ENCODE results near the gene COL6A2.
"Not testable (repeated sequence)": the region's sequence is repeated elsewhere in the genome, so short reads cannot be mapped to it uniquely, and the experiment has no call there.

COL6A2 gene

GRCh38 chr21:46079352-46080170, 18.4 kb upstream of the COL6A2 start:
- DNase-seq (ENCODE audit: low read depth): peak; percentile 69

DNA sequence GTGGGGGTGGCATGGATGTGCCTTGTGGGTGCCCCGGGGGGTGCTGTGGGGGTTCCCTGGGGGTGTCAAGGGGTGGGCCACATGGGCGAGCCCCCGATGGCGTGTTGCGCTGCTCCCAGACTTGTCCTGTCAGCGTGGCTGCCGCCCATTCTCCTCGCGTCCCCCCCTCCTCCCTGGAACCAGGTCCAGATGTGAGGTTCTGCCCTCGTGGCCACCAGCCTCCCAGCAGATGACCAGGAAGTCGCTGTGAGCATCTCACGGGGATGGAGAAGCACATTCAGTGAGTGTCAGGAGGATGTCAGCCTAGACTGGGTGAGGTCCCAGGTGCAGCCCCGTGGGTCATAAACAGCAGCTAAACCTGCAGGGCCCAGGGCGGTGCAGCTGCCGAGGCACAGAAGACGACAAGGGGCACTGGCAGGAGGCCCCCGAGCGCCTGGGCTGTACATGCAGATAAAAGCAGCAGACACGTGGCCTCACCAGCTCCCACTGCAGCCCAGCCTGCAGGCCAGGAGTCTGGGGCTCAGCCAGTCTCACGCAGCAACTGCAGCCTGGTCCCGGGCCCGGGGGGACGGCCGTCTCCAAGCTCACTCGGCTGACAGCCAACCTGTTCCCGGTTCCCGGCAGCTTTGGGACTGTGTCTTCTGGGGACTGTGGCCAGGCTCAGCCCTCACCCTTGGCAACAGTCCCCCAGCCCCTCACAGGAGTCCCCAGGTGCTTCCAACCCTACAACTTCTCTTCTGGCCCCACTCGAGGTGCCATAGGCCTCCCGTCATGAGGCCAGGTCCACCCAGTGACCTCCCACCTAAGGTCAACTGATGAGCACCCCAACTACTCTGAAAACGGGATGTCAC, 17.5 kb upstream of the COL6A2 start:
- no peak for DNase-seq (ENCODE audit: low read depth)

- no peak for DNase-seq (ENCODE audit: low read depth)
Measured at GRCh38 chr21:46081022-46081861, 16.7 kb upstream of the COL6A2 start.

DNA sequence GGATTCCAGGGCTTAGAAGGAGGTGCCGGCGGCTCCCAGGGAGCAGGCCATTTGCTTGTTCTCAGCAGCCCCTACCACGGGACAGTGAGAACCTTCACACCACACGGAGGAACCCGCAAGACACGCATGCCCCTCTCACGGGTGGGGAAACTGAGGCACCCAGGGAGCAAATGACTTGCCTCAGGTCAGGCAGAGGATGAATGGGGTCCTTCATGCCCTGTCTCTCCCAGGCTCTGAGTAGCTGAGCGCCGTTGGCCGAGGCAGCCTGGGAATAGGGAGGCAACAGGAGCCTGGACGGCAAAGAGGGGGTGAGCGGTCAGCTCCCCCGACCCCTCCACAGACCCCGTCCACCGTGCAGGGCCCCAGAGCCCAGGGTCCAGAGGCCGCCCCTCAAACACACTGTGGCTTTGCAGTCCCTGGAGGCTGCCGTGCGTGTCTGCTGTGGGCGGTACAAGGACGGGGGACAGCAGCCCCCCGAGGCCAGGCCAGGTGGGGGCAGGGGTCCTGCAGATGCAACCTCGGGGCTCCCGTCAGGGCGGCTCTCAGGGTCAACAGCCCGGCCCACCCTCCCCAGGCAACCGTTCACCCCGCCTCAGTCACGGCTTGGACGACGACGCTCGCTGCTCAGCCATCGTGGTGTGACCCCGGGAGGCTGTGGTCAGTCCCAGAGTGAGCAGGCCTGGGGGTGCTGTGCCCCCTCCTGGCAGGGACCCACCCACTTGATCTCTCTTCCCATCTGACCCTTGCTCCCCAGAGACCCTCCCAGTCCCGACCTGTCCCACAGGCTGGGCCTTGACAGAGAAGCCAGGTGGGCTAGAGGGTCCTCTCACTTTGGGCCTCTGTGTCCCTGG, 15.8 kb upstream of the COL6A2 start:
- DNase-seq (ENCODE audit: low read depth): no peak

- no peak for DNase-seq (ENCODE audit: low read depth)
Measured at GRCh38 chr21:46082713-46082962, 15.3 kb upstream of the COL6A2 start.

DNA sequence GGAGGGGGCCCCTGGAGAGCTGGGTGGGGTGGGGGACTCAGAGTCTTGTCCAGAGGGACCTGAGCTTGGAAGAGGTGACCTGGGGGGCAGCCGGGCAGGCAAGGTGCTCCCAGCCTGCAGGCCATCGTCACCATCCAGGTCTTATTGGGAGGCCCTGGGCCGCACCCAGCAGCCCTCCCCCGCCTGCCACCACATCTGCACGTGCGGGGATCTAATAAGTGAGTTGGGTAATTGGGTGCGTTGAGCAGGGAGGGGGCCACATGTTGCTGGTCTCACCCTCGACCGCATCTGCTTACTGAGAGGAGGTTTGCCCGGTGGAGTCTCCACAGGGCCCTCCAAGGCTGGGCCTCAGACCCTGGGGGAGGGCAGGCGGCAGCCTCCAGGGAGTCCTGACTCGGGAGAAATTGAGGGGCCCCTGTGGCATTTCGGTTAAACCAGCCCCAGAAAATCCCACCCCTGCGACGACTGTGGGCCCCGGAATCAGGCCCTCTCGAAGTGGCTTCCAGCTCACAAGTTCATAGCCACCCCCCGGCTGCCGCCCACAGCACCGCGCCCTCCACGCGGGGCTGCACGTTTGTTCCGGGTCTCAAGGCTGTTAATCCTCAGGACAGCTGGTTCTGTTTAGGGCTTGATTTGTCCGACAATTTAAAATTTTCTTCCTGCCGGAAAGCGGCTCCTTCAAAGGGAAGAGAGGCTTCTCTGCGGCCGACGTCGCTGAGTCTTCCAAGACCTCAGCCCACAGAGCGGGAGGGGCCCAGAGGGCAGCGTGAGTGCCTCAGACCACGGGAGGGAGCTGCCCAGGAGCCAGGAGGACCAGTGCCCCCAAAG, 14.7 kb upstream of the COL6A2 start:
- no peak for DNase-seq (ENCODE audit: low read depth)

DNA sequence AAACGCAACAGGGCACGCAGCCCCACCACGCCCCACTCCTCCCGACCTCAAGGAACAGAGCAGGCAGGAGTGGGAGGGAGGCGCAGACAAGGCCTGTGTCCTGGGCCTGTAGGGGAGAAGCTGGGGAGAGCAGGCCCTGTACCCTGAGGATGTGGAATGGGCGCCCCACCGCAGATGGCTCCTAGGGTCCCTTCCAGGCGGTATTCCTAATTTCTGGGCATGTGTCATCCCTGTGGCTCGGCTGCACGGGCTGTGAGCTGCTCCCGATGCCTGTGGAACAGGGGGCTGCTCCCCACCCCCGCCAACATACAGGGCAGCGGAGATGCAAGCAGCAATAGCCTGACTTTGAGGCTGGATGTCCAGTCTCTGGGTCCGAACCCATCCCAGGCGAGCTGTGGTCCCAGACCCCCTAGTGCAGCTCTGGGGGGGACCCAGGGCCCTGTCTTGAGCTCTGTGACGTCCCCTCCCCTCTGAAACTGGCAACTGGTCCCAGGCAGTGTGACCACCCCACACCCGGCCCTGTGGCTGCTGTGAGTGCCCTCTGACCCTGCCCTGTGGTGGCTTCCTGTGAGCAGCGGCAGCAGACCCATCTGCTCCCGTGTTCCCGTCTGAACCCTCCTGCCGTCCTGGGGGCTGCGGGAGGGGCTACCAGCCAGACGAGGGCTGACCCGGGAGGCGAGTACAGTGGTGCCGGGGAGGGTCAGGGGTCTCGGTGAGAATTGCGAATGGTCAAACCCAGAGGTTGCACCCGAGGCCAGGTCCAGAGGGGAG, 13.9 kb upstream of the COL6A2 start:
- no peak for DNase-seq (ENCODE audit: low read depth)

DNA sequence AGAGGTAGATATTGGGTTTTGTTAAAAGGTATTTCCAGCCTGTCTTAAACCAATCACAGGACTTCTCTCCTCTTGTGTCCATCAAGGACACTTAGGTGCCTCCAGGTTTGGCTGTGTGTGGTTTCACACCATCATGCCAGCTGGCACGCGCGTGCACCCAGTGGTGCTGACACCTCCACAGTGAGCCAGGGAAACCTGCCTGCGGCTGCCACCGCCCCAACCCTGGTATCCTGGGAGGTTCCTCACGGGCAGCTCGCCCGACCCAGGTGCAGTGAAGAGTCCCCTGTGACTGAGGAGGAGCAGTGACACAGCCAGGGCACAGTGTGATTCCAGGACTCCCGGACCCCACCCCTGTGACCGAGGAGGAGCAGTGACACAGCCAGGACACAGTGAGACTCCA, 13.2 kb upstream of the COL6A2 start:
- no peak for DNase-seq (ENCODE audit: low read depth)

DNA sequence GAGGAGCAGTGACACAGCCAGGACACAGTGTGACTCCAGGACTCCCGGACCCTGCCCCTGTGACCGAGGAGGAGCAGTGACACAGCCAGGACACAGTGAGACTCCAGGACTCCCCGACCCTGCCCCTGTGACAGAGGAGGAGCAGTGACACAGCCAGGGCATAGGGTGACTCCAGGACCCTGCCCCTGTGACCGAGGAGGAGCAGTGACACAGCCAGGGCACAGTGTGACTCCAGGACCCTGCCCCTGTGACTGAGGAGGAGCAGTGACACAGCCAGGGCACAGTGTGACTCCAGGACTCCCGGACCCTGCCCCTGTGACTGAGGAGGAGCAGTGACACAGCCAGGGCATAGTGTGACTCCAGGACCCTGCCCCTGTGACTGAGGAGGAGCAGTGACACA, 12.7 kb upstream of the COL6A2 start:
- not testable (repeated sequence) for DNase-seq (ENCODE audit: low read depth)

DNA sequence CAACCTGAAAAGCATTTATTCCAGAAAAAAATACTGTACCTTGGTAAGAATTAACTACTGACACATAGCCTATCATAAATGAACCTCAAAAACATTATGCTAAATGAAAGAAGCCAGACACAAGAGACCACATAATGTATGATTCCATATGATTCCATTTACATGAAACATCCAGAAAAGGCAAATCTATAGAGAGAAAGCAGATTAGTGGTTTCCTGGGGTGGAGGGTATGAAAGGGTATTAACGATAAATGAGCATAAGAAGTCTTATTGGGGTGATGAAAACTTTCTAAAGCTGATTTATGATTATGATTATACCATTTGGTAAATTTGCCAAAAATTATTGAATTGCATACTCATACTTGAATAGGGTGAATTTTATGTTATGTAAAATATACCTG, 10.3 kb upstream of the COL6A2 start:
- no peak for DNase-seq (ENCODE audit: low read depth)

GRCh38 chr21:46088189-46088588, 9.7 kb upstream of the COL6A2 start:
- no peak for DNase-seq (ENCODE audit: low read depth)

DNA sequence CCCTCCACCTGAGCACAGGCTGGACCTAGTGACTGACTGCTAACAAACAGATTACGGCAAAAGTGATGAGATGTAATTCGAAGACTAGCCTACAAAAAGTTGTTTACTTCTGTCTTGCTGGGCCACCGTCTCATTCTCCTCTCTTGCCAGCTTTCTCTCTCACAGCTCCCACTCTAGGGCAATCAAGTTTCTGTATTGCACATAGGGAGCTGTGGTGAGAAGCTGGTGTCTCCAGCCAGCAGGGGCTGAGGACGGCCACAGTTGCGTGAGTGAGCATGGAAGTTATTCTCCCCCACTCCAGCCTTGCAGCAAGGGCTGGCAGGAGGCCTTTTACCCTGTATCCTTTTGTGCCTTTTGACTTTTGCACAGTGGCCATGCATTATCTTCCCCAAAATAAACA, 8.6 kb upstream of the COL6A2 start:
- no peak for DNase-seq (ENCODE audit: low read depth)

- no peak for DNase-seq (ENCODE audit: low read depth)
Measured at GRCh38 chr21:46091118-46091517, 6.8 kb upstream of the COL6A2 start.

DNA sequence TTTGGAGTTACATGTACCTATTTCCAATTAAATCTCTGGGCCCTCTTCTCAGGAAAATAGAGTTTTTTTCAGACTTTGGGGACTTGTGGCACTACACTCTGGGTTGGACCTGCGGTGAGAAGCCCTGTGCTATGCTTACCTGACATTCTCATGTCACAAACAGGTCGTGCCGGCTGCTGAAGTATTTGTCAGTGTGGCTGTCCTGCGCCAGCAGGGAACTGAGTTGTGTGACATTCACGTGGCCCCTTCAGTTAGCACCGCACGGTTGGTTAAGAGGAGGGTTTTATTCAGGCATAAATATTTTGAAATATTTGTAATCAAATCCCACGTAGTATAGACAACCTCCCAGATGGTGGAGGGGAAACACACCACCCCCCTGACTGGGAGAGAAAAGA, 6.3 kb upstream of the COL6A2 start:
- no peak for DNase-seq (ENCODE audit: low read depth)

DNA sequence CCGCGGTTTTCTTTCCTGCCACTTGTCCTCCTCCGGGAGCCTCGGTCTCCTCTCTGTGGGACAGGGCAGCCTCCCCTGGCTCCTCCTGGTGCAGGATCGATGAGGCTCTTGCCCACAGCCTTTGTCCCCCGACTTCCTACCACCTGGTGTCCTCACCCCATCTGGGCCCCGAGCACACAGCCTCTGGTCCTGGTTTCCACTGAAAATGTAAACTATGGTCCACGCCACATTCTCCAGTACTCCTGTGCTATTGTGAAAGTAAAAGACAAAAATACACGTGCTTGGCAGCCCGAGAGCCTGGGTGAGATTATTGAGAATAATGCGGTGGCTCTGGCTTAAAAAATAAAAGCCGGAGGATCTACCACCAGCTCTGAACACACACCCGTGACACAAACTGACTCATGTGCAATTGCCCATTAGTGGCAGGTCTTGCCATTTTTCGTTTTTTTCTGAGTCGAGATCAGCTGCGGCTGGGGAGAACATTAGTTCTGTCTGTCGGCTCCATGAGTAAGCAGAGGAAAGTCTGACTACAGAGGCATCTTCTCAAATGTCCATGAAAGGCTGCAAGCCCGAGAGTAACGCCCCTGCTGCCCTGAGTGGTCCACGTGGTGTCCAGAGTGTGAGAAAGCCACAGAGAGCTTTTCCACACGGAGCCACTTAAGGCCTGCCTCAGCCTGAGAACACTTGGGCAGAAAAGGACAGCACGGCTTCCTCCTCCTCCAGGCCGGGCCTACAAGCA, 5.7 kb upstream of the COL6A2 start:
- DNase-seq (ENCODE audit: low read depth): peak; percentile 85

- no peak for DNase-seq (ENCODE audit: low read depth)
Measured at GRCh38 chr21:46092811-46093667, 4.9 kb upstream of the COL6A2 start.

- DNase-seq (ENCODE audit: low read depth): no peak
Measured at GRCh38 chr21:46093668-46094400, 4.1 kb upstream of the COL6A2 start.
